Osteoblast (primary cell): ENCODE data around the gene ADD1. TPM values are rescaled to one million over a fixed set of nuclear protein-coding genes. Genes with fewer than 3 reads are reported as not detected.
A peak's percentile ranks its signal among the peaks of the same experiment; 100 is the strongest.

Experiments used
- DNase-seq: peaks from one replicate; pipeline ENCODE4 v3.0.0; 2011; ENCODE audit warnings: low spot score, mixed read lengths; ENCODE audit not compliant: insufficient read length; ENCODE audit errors: missing footprints
- H2AFZ ChIP-seq: 2 replicates; pipeline ENCODE4 v1.6.0; 2011; ENCODE audit warnings: mild to moderate bottlenecking, low read length
- H3K27ac ChIP-seq: 2 replicates; pipeline ENCODE4 v1.5.1; 2011; ENCODE audit warnings: mild to moderate bottlenecking, low read depth, low read length, moderate library complexity
- H3K27me3 ChIP-seq: 2 replicates; pipeline ENCODE4 v1.6.0; 2012; ENCODE audit warnings: mild to moderate bottlenecking, control low read depth, inconsistent platforms, low read length, moderate library complexity; ENCODE audit not compliant: insufficient read depth
- H3K36me3 ChIP-seq: 2 replicates; pipeline ENCODE4 v1.5.1; 2011; ENCODE audit warnings: mild to moderate bottlenecking, low read length, control low read depth, moderate library complexity; ENCODE audit not compliant: insufficient read depth
- H3K4me1 ChIP-seq: 2 replicates; pipeline ENCODE4 v1.5.1; 2011; ENCODE audit warnings: mild to moderate bottlenecking, low read length, control low read depth, moderate library complexity; ENCODE audit not compliant: insufficient read depth
- H3K4me2 ChIP-seq: 2 replicates; pipeline ENCODE4 v1.6.0; 2011; ENCODE audit warnings: mild to moderate bottlenecking, low read length; ENCODE audit not compliant: insufficient read depth
- H3K4me3 ChIP-seq: fragments of 200-600 bp; sonication (generic); 3 replicates; pipeline ENCODE4 v1.5.1; 2012; ENCODE audit warnings: mild to moderate bottlenecking, low read length, inconsistent platforms; ENCODE audit not compliant: insufficient read depth
- H3K79me2 ChIP-seq: 2 replicates; pipeline ENCODE4 v1.6.0; 2012; ENCODE audit warnings: mild to moderate bottlenecking, low read length, control low read depth, inconsistent platforms; ENCODE audit not compliant: insufficient read depth
- H3K9me3 ChIP-seq: 2 replicates; pipeline ENCODE4 v1.5.1; 2011; ENCODE audit warnings: low read depth, low read length, control low read depth
- H4K20me1 ChIP-seq: 2 replicates; pipeline ENCODE4 v1.6.0; 2012; ENCODE audit warnings: mild to moderate bottlenecking, low read length, control low read depth; ENCODE audit not compliant: insufficient read depth
- total RNA-seq: library from RNA; depleted of rRNA; stranded (reverse); fragments of >200 nt; gene quantifications from 2 replicates; pipeline ENCODE4 v1.2.3, GENCODE V29; 2012
- TF ChIP-seq, protein P1 (sequence below): IDR thresholded peaks from 2 replicates; pipeline ENCODE4 v1.5.1; 2011; ENCODE audit warnings: mild to moderate bottlenecking, low read depth, low read length, moderate library complexity; ENCODE audit errors: extremely low read depth

ADD1 gene
- total RNA-seq, 1 donor: 200 TPM

GRCh38 chr4:2928242-2929176 lies 84.9 kb downstream of the ADD1 start:
- Histone ChIP-seq H3K9me3 (no peaks in the 10 kb centered on the region), H3K27ac (no peak overlapping the region), H3K4me3 (no peak overlapping the region), H3K4me2 (no peak overlapping the region), H3K4me1 (peaks cover 3% of the 10 kb centered on the region), H4K20me1 (peaks cover 19% of the 10 kb centered on the region), H3K79me2 (peaks cover 32% of the 10 kb centered on the region), H3K27me3 (no peaks in the 10 kb centered on the region), H3K36me3 (peaks cover 78% of the 10 kb centered on the region), H2AFZ (no peak overlapping the region)
- peak; percentile 85 for DNase-seq
- TF ChIP-seq, protein P1, sequence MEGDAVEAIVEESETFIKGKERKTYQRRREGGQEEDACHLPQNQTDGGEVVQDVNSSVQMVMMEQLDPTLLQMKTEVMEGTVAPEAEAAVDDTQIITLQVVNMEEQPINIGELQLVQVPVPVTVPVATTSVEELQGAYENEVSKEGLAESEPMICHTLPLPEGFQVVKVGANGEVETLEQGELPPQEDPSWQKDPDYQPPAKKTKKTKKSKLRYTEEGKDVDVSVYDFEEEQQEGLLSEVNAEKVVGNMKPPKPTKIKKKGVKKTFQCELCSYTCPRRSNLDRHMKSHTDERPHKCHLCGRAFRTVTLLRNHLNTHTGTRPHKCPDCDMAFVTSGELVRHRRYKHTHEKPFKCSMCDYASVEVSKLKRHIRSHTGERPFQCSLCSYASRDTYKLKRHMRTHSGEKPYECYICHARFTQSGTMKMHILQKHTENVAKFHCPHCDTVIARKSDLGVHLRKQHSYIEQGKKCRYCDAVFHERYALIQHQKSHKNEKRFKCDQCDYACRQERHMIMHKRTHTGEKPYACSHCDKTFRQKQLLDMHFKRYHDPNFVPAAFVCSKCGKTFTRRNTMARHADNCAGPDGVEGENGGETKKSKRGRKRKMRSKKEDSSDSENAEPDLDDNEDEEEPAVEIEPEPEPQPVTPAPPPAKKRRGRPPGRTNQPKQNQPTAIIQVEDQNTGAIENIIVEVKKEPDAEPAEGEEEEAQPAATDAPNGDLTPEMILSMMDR: no peak

- TF ChIP-seq, protein P1: no peak
- peaks cover 71% of the 10 kb centered on the region for H3K36me3 ChIP-seq
Observed at GRCh38 chr4:2929469-2929868, 85.8 kb downstream of the ADD1 start.

DNA sequence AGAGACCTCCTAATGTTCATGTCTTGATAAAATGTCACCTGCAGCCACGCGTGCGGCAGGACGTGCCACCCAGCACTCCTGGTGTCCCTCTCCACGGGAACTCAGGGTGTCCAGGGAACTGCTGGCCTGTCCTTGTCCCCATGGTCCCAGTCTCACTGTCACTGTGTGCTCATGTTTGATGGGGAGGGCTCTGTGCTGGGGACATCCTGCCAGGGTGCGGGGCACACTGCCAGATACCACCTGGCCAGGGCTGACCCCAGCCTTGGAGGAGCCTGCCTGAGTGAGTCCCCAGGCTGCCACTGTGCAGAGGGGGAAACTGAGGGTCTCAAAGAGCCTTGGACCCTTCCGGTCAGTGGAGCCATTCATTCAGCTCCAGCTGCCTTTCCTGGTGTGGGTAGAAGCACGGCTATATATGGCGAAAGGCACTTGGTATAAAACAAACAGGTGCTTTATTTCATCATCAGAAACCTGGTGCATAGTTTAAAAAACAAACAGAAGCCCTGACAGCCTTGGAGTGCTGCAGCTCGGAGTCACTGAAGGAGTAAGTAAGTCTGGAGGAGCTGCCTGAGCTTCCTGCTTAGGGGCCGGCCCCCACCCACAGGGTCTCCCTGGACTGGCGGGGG lies 86.6 kb downstream of the ADD1 start:
- H3K4me1 ChIP-seq: peaks cover 4% of the 10 kb centered on the region
- no peaks in the 10 kb centered on the region for H3K27me3 ChIP-seq
- no peak overlapping the region for H3K4me2 ChIP-seq
- H2AFZ ChIP-seq: no peak overlapping the region
- peaks cover 19% of the 10 kb centered on the region for H4K20me1 ChIP-seq
- DNase-seq: peak; percentile 62
- no peak overlapping the region for H3K4me3 ChIP-seq
- TF ChIP-seq, protein P1: no peak
- no peaks in the 10 kb centered on the region for H3K9me3 ChIP-seq
- H3K79me2 ChIP-seq: peaks cover 24% of the 10 kb centered on the region
- no peak overlapping the region for H3K27ac ChIP-seq
- H3K36me3 ChIP-seq: peaks cover 64% of the 10 kb centered on the region

More at GRCh38 chr4:2929469-2929868, 85.8 kb downstream of the ADD1 start:
- Histone ChIP-seq H3K27me3 (no peaks in the 10 kb centered on the region), H3K4me2 (no peak overlapping the region), H2AFZ (no peak overlapping the region), H3K27ac (no peak overlapping the region), H4K20me1 (peaks cover 19% of the 10 kb centered on the region), H3K9me3 (no peaks in the 10 kb centered on the region), H3K79me2 (peaks cover 26% of the 10 kb centered on the region), H3K4me1 (peaks cover 3% of the 10 kb centered on the region), H3K4me3 (no peak overlapping the region)
- DNase-seq: no peak
